ENCODE results near the gene EXO5. TPM values are rescaled to one million over a fixed set of nuclear protein-coding genes. Genes with fewer than 3 reads are reported as not detected.

The EXO5 gene, protein sequence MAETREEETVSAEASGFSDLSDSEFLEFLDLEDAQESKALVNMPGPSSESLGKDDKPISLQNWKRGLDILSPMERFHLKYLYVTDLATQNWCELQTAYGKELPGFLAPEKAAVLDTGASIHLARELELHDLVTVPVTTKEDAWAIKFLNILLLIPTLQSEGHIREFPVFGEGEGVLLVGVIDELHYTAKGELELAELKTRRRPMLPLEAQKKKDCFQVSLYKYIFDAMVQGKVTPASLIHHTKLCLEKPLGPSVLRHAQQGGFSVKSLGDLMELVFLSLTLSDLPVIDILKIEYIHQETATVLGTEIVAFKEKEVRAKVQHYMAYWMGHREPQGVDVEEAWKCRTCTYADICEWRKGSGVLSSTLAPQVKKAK
- total RNA-seq: 10 to 100 TPM in 1 of 4 donors, 1 to 10 TPM in 3; 6.3 to 10.7 (median 8.1) TPM

GRCh38 chr1:40508375-40509341 is at the start of gene EXO5:
EXO5 (plus strand) TSS chr1:40508767; CDS start chr1:40514545, 5,778 bp downstream.
- no peak for TF ChIP-seq CTCF (IDR thresholded peaks at IDR 0.05)
- peak in 1 of 2 donors; percentile 52 for TF ChIP-seq POLR2A (IDR thresholded peaks at IDR 0.05)
- Histone ChIP-seq H3K9me3 (peaks cover 0 to 12% (median 0%) of the 10 kb centered on the region in 4 donors), H3K36me3 (no peaks in the 10 kb centered on the region), H3K27ac (peak within 1 kb of the TSS; percentile 24 to 77 (median 66)), H3K4me3 (peak within 1 kb of the TSS; percentile 53 to 88 (median 74)), H3K27me3 (no peaks in the 10 kb centered on the region), H3K4me1 (peaks cover 0 to 7% (median 0%) of the 10 kb centered on the region in 4 donors)
- DNase-seq: peak; percentile 83 to 93 (median 87)

- DNase-seq: no peak
- Histone ChIP-seq H3K9me3 (peaks cover 0 to 94% (median 25%) of the 10 kb centered on the region in 4 donors), H3K27ac (no peak overlapping the region), H3K4me3 (no peak overlapping the region), H3K4me1 (no peaks in the 10 kb centered on the region), H3K27me3 (no peaks in the 10 kb centered on the region), H3K36me3 (peaks cover 0 to 15% (median 0%) of the 10 kb centered on the region in 3 donors)
- TF ChIP-seq CTCF (IDR thresholded peaks at IDR 0.05) (no peak), POLR2A (IDR thresholded peaks at IDR 0.05) (no peak)
Measured at GRCh38 chr1:40462956-40463590, 45.5 kb upstream of the EXO5 start.

- no peak for DNase-seq
- H3K27me3 ChIP-seq: no peaks in the 10 kb centered on the region
- TF ChIP-seq CTCF (IDR thresholded peaks at IDR 0.05): no peak
- TF ChIP-seq POLR2A (IDR thresholded peaks at IDR 0.05): no peak
- peaks cover 0 to 56% (median 10%) of the 10 kb centered on the region in 4 donors for H3K9me3 ChIP-seq
- no peak overlapping the region for H3K27ac ChIP-seq
- H3K4me3 ChIP-seq: no peak overlapping the region
- no peaks in the 10 kb centered on the region for H3K36me3 ChIP-seq
- no peaks in the 10 kb centered on the region for H3K4me1 ChIP-seq
Measured at GRCh38 chr1:40469327-40469726, 39.2 kb upstream of the EXO5 start.

DNA sequence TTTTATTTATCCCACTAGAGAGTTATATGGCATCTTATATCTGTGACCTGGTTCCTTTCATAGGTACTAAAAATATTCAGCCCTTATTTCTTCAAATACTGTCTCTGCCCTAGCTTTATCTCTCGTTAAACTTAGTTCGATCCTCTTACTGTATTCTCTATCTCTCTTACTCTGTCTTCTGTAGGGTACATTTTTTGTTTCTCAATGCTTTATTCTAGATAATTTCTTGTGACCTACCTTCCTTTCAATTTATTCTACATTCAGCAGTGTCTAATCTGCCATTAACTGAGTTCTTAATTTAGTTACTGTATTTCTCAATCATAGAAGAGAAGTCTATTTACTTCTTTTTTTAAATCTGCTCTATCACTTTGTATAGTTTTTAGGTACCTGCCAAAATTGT is 33.3 kb upstream of the EXO5 start:
- TF ChIP-seq POLR2A (IDR thresholded peaks at IDR 0.05) (no peak), CTCF (IDR thresholded peaks at IDR 0.05) (no peak)
- DNase-seq: no peak
- Histone ChIP-seq H3K4me3 (no peak overlapping the region), H3K27ac (no peak overlapping the region), H3K9me3 (peaks cover 0 to 16% (median 5%) of the 10 kb centered on the region in 4 donors), H3K27me3 (no peaks in the 10 kb centered on the region), H3K36me3 (no peaks in the 10 kb centered on the region), H3K4me1 (peaks cover 0 to 5% (median 0%) of the 10 kb centered on the region in 4 donors)
